C4-2B (cell line): ENCODE results near the gene TLX2.

ENCODE experiments used
- H3K27ac ChIP-seq: fragments of 450-650 bp; 2 replicates; pipeline ENCODE4 v1.5.1; 2017
- ZFX ChIP-seq: fragments of 450-650 bp; IDR thresholded peaks from 2 replicates; pipeline ENCODE4 v1.6.1; 2017
- TF ChIP-seq, protein P1 (sequence below): fragments of 450-650 bp; conservative IDR thresholded peaks from 2 replicates; pipeline ENCODE4 v1.5.1; 2017; ENCODE audit warnings: mild to moderate bottlenecking

Gene TLX2

GRCh38 chr2:74491648-74492544 is 22.4 kb upstream of the TLX2 start:
- TF ChIP-seq, protein P1, sequence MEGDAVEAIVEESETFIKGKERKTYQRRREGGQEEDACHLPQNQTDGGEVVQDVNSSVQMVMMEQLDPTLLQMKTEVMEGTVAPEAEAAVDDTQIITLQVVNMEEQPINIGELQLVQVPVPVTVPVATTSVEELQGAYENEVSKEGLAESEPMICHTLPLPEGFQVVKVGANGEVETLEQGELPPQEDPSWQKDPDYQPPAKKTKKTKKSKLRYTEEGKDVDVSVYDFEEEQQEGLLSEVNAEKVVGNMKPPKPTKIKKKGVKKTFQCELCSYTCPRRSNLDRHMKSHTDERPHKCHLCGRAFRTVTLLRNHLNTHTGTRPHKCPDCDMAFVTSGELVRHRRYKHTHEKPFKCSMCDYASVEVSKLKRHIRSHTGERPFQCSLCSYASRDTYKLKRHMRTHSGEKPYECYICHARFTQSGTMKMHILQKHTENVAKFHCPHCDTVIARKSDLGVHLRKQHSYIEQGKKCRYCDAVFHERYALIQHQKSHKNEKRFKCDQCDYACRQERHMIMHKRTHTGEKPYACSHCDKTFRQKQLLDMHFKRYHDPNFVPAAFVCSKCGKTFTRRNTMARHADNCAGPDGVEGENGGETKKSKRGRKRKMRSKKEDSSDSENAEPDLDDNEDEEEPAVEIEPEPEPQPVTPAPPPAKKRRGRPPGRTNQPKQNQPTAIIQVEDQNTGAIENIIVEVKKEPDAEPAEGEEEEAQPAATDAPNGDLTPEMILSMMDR = no peak
- no peak for TF ChIP-seq ZFX
- no peak overlapping the region for H3K27ac ChIP-seq

- H3K27ac ChIP-seq = no peak overlapping the region
- TF ChIP-seq, protein P1 = no peak
- TF ChIP-seq ZFX = no peak
Measured at GRCh38 chr2:74493546-74493945, 20.7 kb upstream of the TLX2 start.

GRCh38 chr2:74495440-74495839 is 18.8 kb upstream of the TLX2 start:
- H3K27ac ChIP-seq = no peak overlapping the region
- TF ChIP-seq, protein P1 = no peak
- no peak for TF ChIP-seq ZFX

DNA sequence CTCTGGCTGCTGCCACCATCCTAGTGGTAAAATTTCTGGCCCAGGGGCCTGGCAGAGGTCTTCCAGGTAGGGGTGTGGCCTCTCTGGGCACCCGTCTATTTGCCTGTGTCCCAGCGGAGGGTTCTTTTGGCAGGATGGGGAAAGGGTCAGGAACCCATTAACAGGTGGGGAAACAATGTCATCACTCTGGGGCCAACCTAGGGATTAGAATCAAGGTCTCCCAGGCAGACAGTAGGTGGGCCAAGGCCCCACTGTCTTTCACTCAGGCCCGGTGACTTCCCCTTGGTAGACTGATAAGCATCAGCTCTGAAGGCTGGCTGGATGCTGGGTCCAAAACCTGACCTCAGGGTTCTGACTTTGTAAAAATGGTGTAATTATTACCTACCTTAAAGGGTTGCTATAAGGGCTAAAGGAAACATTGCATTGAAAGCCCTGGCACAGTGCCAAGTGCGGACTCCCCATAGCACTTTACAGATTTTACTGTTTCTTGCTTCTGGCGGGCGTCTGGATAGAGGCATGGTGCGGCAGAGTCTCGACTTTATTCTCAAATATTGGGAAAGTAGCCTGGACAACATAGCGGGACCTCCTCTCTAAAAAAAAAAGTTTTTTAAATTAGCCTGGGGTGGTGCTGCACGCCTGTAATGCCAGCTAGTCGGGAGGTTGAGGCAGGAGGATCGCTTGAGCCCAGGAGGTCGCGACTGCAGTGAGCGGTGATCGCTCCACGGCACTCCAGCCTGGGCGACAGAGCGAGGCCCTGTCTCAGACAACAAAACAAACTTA is 17.1 kb upstream of the TLX2 start:
- H3K27ac ChIP-seq = no peak overlapping the region

DNA sequence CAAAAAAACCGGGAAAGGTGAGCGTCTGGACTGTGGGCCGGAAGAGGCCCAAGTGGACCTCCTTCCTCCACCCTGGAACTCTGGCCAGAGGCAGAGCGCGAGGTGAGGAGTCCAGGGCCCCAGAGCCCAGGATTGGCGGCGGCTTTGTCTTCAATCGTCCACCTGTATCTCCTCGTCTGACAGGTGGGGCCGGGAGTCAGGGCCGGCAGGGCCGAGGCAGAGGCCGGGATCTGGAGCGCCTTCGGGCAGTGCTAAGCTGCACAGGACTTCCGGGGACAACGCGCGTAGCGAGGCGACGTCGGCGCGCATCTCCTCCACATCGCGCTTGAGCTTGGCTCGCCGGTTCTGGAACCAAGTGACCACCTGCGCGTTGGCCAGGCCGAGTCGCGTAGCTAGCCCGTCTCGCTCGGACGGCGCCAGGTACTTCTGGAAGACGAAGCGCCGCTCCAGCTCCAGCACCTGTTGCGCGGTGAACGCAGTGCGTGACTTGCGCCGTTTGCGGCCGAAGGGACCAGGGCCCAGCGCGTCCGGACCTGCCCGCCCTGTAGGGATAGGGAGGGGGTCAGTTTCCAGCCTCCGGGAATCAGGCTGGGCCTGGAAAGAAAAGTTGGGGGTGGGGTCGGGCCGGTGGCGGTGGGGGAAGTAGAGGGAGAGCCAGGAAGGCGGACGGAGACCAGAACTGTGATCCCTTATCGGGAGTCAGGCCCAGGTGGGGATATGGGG is 16.3 kb upstream of the TLX2 start:
- no peak overlapping the region for H3K27ac ChIP-seq

More for the DNA sequence above, 17.1 kb upstream of the TLX2 start:
- no peak for TF ChIP-seq ZFX
- TF ChIP-seq, protein P1 = no peak

GRCh38 chr2:74498500-74499266 is 15.6 kb upstream of the TLX2 start:
- no peak overlapping the region for H3K27ac ChIP-seq
- no peak for TF ChIP-seq ZFX
- TF ChIP-seq, protein P1 = no peak

More for the DNA sequence above, 16.3 kb upstream of the TLX2 start:
- no peak for TF ChIP-seq ZFX
- TF ChIP-seq, protein P1 = no peak
